Ectodermal cell (in vitro differentiated cells): ENCODE measurements around the gene OBSCN.
A peak's percentile ranks its signal among the peaks of the same experiment; 100 is the strongest.

ENCODE experiments used
- H3K27ac ChIP-seq: 2 replicates; pipeline ENCODE4 v1.7.0; 2013; ENCODE audit warnings: mild to moderate bottlenecking, low read depth, low read length; ENCODE audit not compliant: insufficient read depth, poor library complexity, severe bottlenecking
- H3K27me3 ChIP-seq: 2 replicates; pipeline ENCODE4 v1.7.0; 2013; ENCODE audit warnings: mild to moderate bottlenecking, low read length; ENCODE audit not compliant: insufficient read depth, control insufficient read depth, poor library complexity, severe bottlenecking
- H3K36me3 ChIP-seq: one replicate; pipeline ENCODE4 v1.7.0; 2013; ENCODE audit warnings: low read length; ENCODE audit not compliant: control insufficient read depth, insufficient read depth
- H3K4me1 ChIP-seq: one replicate; pipeline ENCODE4 v1.7.0; 2013; ENCODE audit warnings: low read length; ENCODE audit not compliant: control insufficient read depth, insufficient read depth
- H3K4me3 ChIP-seq: 2 replicates; pipeline ENCODE4 v1.7.0; 2013; ENCODE audit warnings: low read depth, low read length, control low read depth; ENCODE audit not compliant: insufficient read depth
- H3K9me3 ChIP-seq: 2 replicates; pipeline ENCODE4 v1.7.0; 2013; ENCODE audit warnings: mild to moderate bottlenecking, low read length, moderate library complexity; ENCODE audit not compliant: control insufficient read depth
- WGBS, 2 experiments: methylation state at CpG; one replicate each; pipeline ENCODE4 v1.1.7; 2013; ENCODE audit warnings: missing lambda C conversion rate in 2 of 2; 5-methylcytosine and 5-hydroxymethylcytosine counted together

Gene OBSCN

GRCh38 chr1:228376651-228377631 lies 169.1 kb downstream of the OBSCN start:
- H3K27me3 ChIP-seq = peaks cover 30% of the 10 kb centered on the region
- no peaks in the 10 kb centered on the region for H3K9me3 ChIP-seq
- H3K4me1 ChIP-seq = peaks cover 8% of the 10 kb centered on the region
- no peak overlapping the region for H3K27ac ChIP-seq
- H3K36me3 ChIP-seq = no peaks in the 10 kb centered on the region
- H3K4me3 ChIP-seq = no peak overlapping the region
- 90 to 92% methylated on average over 30 to 31 of the region's 31 CpGs for WGBS, 2 experiments

- peak overlapping the region; percentile 38 for H3K4me3 ChIP-seq
- WGBS, 2 experiments = 68 to 77% methylated on average over 5 of the region's 5 CpGs
- peaks cover 30% of the 10 kb centered on the region for H3K27me3 ChIP-seq
Measured at GRCh38 chr1:228377664-228378089, 169.8 kb downstream of the OBSCN start.

GRCh38 chr1:228378090-228378872 lies 170.4 kb downstream of the OBSCN start:
- no peaks in the 10 kb centered on the region for H3K36me3 ChIP-seq
- peaks cover 34% of the 10 kb centered on the region for H3K27me3 ChIP-seq
- H3K9me3 ChIP-seq = no peaks in the 10 kb centered on the region
- H3K27ac ChIP-seq = no peak overlapping the region
- peaks cover 8% of the 10 kb centered on the region for H3K4me1 ChIP-seq
- H3K4me3 ChIP-seq = peak overlapping the region; percentile 50
- 3% methylated on average over 63 to 64 of the region's 73 CpGs for WGBS, 2 experiments

More at GRCh38 chr1:228377664-228378089, 169.8 kb downstream of the OBSCN start:
- H3K36me3 ChIP-seq = no peaks in the 10 kb centered on the region
- H3K27ac ChIP-seq = no peak overlapping the region
- no peaks in the 10 kb centered on the region for H3K9me3 ChIP-seq
- H3K4me1 ChIP-seq = peaks cover 8% of the 10 kb centered on the region

GRCh38 chr1:228378873-228379460 lies 171.1 kb downstream of the OBSCN start:
- no peaks in the 10 kb centered on the region for H3K9me3 ChIP-seq
- peak overlapping the region; percentile 50 for H3K4me3 ChIP-seq
- H3K36me3 ChIP-seq = no peaks in the 10 kb centered on the region
- no peak overlapping the region for H3K27ac ChIP-seq
- H3K4me1 ChIP-seq = peaks cover 8% of the 10 kb centered on the region
- 2 to 3% methylated on average over 48 of the region's 48 CpGs for WGBS, 2 experiments
- H3K27me3 ChIP-seq = peaks cover 38% of the 10 kb centered on the region

- WGBS, 2 experiments = 82 to 84% methylated on average over 8 of the region's 8 CpGs
- Histone ChIP-seq H3K27me3 (peaks cover 38% of the 10 kb centered on the region), H3K9me3 (no peaks in the 10 kb centered on the region), H3K4me3 (no peak overlapping the region), H3K36me3 (no peaks in the 10 kb centered on the region), H3K4me1 (peaks cover 8% of the 10 kb centered on the region), H3K27ac (no peak overlapping the region)
Measured at GRCh38 chr1:228379666-228380065, 171.8 kb downstream of the OBSCN start.

- Histone ChIP-seq H3K27ac (no peak overlapping the region), H3K27me3 (peaks cover 38% of the 10 kb centered on the region), H3K4me3 (no peak overlapping the region), H3K9me3 (no peaks in the 10 kb centered on the region), H3K36me3 (no peaks in the 10 kb centered on the region), H3K4me1 (peaks cover 8% of the 10 kb centered on the region)
- 88 to 95% methylated on average over 2 of the region's 2 CpGs for WGBS, 2 experiments
Measured at GRCh38 chr1:228381356-228381755, 173.5 kb downstream of the OBSCN start.

- WGBS, 2 experiments = 83% methylated on average over 1 of the region's 2 CpGs; no CpG with 5 or more reads in 1 of the 2 experiments
- Histone ChIP-seq H3K4me1 (peaks cover 4% of the 10 kb centered on the region), H3K36me3 (no peaks in the 10 kb centered on the region), H3K27ac (no peak overlapping the region), H3K4me3 (no peak overlapping the region), H3K27me3 (peaks cover 35% of the 10 kb centered on the region), H3K9me3 (no peaks in the 10 kb centered on the region)
Measured at GRCh38 chr1:228383773-228384172, 175.9 kb downstream of the OBSCN start.

GRCh38 chr1:228385232-228385631 lies 177.4 kb downstream of the OBSCN start:
- peaks cover 20% of the 10 kb centered on the region for H3K27me3 ChIP-seq
- H3K4me1 ChIP-seq = no peaks in the 10 kb centered on the region
- H3K36me3 ChIP-seq = no peaks in the 10 kb centered on the region
- H3K9me3 ChIP-seq = no peaks in the 10 kb centered on the region
- H3K27ac ChIP-seq = no peak overlapping the region
- no peak overlapping the region for H3K4me3 ChIP-seq

- H3K27ac ChIP-seq = no peak overlapping the region
- no peaks in the 10 kb centered on the region for H3K36me3 ChIP-seq
- no peak overlapping the region for H3K4me3 ChIP-seq
- peaks cover 8% of the 10 kb centered on the region for H3K27me3 ChIP-seq
- H3K4me1 ChIP-seq = no peaks in the 10 kb centered on the region
- H3K9me3 ChIP-seq = no peaks in the 10 kb centered on the region
Measured at GRCh38 chr1:228387321-228387720, 179.5 kb downstream of the OBSCN start.

- H3K27me3 ChIP-seq = no peaks in the 10 kb centered on the region
- peaks cover 4% of the 10 kb centered on the region for H3K36me3 ChIP-seq
- no peaks in the 10 kb centered on the region for H3K9me3 ChIP-seq
- no peaks in the 10 kb centered on the region for H3K4me1 ChIP-seq
- 84 to 87% methylated on average over 10 of the region's 10 CpGs for WGBS, 2 experiments
- no peak overlapping the region for H3K27ac ChIP-seq
- no peak overlapping the region for H3K4me3 ChIP-seq
Measured at GRCh38 chr1:228390649-228391048, 182.8 kb downstream of the OBSCN start.
